NOMO-1 (cell line): ENCODE measurements around the gene SPATA2.
"Not testable (repeated sequence)": the region's sequence is repeated elsewhere in the genome, so short reads cannot be mapped to it uniquely, and the experiment has no call there.

Experiments
- DNase-seq, 2 experiments: peaks; one replicate each; lab custom pipeline; 2025; ENCODE audit not compliant: unreplicated experiment in 2 of 2; lab: John Stamatoyannopoulos, UW

Gene SPATA2

GRCh38 chr20:49863666-49864065, 51.7 kb downstream of the SPATA2 start:
- DNase-seq = no peak

DNA sequence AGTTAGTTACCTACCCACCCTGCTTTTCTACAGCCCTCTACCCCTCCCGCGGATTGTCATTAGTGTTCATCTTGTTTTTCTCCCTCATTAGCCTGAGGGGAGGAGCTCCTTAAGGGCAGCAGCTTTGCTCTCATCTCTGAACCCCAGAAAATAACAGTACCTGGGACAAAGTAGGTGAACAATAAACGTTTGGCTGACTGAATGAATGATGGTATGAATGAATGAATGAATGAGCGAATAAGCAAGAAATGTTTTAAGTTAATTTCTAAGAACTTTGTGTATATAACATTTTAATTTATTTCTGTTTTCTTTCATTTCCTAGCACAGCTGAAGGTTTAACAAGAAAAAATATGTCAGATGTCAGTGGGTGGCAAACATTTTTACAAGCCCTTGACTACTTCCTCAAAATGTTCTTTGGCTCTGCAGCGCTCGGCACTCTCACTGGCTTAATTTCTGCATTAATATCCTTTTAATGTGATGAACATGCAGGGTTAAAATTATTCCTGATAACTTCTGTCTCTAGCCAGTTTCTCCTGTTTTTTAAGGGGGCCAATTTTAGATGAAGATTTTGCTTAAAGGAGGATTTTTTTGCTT, 52.6 kb downstream of the SPATA2 start:
- DNase-seq = no peak

DNA sequence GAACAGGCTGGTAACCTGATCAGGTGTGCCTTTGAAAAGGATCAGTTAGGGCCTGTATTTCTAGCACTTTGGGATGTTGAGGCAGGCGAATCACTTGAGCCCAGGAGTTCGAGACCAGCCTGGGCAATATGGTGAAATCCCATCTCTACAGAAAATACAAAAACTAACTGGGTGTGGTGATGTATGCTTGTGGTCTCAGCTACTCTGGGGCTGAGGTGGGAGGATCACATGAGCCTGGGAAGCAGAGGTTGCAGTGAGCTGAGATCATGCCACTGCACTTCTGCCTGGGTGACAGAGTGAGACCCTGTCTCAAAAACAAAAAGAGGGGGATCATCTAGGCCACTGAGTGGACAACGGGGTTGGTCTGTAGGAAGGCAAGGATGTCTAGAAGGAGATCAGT, 54.1 kb downstream of the SPATA2 start:
- DNase-seq = not testable (repeated sequence)

- DNase-seq = no peak
Observed at GRCh38 chr20:49859807-49860206, 55.5 kb downstream of the SPATA2 start.

GRCh38 chr20:49859011-49859410, 56.3 kb downstream of the SPATA2 start:
- no peak for DNase-seq

DNA sequence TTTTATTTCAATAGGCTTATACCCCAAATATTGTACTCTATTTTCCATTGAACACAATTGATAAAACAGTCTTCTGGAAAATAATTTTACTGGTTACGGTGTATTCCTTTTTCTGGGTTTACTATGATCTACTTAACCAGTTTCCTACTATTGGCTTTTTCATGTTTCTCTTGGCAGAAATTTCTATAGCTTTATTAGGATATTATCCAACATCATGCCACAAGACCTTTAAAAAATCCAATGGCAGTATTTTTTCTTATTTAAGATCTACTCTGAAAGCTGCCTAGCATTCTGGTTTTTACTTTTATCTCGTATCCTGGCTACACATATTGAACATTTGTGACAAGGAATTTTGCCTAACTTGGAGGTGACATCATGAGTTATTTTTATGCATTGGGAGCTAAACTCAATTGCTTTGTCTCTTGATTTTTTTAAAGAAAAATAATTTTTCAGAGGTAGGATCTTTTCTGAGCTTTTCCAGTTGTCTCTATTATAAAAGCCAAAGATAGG, 57.2 kb downstream of the SPATA2 start:
- DNase-seq = no peak

GRCh38 chr20:49856904-49857303, 58.4 kb downstream of the SPATA2 start:
- DNase-seq = no peak

DNA sequence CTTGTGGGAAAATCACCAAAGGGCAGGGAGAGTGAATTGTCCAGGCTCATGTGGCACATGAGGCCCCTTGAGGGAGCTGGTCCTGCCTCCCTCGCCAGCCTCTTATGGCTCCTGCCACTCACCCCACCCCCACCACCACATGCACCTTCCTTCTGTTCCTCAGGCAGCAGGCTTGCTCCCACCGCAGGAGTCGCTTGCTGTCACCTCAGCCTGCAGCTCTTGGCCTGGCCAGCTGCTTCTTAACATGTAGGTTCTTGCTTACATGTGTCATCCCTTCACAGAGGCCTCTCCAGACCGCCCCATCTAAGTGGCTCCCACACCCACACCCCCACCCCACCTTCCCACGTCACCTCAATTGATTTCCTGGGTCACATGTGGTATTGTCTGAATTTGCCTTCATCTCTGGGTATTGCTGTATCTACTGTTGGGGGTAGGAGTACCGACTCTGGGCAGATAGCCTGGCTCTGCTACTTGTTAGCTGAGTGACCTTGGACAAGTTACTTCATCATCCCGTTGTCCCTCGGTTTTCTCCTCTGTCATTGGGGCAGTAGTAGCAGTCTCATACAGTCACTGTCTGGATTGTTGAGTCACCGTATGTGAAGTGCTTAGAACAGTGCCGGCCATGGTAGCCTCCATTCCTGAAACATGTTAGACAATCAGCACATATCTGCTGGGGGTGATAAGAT, 61.0 kb downstream of the SPATA2 start:
- no peak for DNase-seq

GRCh38 chr20:49853640-49854039, 61.7 kb downstream of the SPATA2 start:
- DNase-seq = no peak
